ENCODE data around the gene HORMAD2.
A peak's percentile ranks its signal among the peaks of the same experiment; 100 is the strongest.

The HORMAD2 gene

DNA sequence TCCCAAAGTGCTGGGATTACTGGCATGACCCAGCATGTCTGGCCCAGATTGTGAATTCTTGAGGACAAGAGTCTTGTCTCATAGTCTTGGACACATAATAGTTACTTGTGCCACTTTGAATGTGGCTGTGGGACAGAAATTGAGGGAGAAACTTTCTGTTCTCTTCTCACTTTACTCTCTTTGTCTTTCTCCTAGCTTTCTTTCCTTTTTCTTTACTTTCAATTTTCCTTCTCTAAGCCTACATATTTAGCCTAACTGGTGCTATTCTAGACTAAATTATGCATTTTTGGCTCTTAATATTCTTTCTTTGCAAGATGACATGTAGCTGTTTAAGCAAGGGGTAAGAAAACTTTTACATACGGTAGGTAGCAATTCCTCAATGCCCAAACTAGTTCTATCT lies 33.2 kb downstream of the HORMAD2 start:
- FAIRE-seq: no peak

DNA sequence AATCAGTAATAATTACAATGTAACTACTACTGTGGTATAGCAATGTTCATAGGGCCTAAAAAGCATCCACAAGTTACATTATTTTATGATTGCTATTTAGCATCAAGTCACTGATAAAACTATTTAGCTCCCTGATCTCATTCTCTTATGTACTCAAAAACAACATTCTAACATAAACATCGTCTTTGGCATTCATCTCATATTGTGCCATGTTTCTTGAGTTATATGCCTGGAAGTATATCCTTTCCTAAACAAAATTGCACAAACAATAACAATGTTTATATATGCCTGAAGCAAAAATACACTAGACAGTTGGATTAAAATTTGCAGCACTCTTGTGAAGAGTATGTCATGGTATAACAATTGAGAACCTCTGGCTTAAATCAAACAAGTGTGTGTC lies 34.1 kb downstream of the HORMAD2 start:
- no peak for FAIRE-seq

DNA sequence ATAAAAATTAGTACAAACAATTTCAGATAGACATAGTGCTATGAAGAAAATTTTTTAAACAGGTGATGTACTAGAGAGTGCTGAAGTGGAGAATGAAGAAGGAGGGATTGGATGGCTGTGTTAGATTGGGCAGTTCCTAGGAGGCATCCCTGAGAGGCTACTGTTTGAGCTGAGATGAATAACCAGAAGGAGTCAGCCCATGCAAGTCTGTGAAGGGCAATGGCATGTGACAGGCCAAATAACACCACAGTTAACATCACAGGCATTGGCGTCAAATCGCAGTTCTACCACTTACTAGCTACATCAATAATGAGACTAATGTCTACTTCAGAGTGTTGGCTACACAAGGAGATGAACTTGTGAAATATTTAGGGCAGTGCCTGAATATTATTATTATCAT lies 35.4 kb downstream of the HORMAD2 start:
- no peak for FAIRE-seq

- no peak for FAIRE-seq
Observed at GRCh38 chr22:30116362-30117117, 36.3 kb downstream of the HORMAD2 start.

DNA sequence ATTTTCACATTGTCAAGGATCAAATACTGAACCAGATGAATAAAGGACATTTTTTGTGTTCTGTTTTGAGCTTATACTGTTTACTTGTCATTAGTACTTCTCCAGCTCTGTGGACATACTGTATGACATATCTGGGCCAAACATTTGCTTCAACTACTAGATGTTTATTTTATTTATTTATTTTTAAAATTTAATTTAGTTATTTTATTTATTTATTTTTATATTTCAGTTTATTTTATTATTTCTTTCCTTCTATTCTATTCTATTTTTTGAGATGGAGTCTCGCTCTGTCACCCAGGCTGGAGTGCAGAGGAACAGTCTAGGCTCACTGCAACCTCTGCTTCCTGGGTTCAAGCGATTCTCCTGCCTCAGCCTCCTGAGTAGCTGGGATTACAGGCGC lies 37.0 kb downstream of the HORMAD2 start:
- FAIRE-seq: no peak

- FAIRE-seq: no peak
Observed at GRCh38 chr22:30118291-30118690, 38.0 kb downstream of the HORMAD2 start.

- no peak for FAIRE-seq
Observed at GRCh38 chr22:30121960-30122359, 41.7 kb downstream of the HORMAD2 start.

- FAIRE-seq: no peak
Observed at GRCh38 chr22:30123463-30123862, 43.2 kb downstream of the HORMAD2 start.

DNA sequence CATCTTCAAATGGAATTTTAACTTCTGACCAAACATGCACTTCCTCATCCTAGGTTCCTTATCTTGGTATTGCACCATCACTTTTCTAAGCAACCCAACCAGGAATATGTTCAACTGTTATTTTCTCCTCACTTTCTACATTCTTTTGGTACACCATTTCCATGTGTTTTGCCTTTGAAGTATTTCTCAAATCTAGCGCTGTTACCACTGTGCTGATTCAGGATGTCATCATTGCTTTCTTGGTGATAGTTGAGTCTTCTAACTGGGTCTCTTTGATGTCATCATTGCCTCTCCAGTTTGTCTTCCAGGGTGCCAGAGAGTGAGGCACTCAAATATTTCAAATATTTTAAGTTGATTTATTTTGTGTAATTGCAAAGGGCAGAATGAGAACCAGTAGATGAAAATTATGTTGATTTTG lies 47.5 kb downstream of the HORMAD2 start:
- no peak for FAIRE-seq

DNA sequence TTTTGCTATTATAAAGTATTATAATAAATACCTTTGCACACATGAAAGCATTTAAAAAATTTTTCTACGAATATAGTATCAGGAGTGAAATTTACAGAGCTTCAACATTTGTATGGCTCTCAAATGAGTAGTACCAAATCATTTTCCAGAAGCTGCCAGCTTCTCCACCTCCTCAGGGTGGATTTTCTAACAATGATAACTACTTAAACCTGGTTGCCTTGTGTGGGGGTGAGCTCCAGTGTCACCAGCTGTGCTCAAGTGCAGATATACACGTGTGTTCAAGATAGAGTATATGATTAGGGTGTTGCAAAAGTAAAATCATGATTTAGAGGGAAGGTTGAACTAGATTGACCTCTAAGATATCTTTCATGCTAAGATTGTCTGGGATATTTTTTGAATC lies 48.2 kb downstream of the HORMAD2 start:
- FAIRE-seq: no peak

GRCh38 chr22:30129636-30130035 lies 49.4 kb downstream of the HORMAD2 start:
- no peak for FAIRE-seq

DNA sequence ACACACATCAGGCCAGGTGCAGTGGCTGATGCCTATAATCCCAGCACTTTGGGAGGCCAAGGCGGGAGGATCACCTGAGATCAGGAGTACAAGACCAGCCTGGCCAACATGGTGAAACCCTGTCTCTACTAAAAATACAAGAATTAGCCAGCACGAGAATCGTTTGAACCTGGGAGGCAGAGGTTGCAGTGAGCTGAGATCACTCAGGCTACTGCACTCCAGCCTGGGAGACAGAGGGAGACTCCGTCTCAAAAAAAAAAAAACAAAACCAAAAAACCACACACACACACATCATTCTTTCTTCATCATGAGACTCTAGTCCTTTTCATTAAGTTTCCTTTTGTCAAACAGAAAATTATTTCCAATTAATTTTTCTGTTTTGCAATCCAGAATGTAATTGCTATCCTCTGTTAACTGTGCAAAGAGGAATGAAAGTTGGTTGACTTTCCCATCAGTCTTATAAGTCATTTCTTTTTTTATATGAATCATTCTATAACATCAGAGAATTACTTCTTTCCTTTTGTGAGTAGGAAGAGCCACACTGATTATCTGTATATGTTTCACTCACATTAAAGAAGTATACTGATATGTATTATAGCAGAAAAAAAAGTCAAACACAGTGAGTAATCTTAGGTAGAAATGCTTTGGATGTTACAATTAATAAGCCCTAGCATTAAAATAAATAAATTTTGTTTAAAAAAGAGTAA lies 52.2 kb downstream of the HORMAD2 start:
- FAIRE-seq: no peak

DNA sequence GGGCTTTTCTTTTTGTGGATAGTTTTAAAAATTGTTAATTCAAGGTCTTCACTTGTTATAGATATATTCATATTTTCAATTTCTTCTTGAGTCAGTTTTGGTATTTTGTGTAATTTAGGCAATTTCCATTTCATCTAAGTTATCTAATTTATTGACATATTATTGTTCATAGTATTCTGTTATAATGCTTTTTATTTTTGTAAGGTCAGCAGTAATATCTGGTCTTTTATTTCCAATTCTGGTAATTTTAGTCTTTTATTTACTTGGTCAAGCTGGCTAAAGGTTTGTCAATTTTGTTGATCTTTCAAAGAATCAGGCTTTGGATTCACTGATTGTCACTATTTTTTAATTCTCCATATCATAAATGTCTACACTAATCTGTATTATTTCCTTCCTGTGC lies 60.1 kb downstream of the HORMAD2 start:
- peak; percentile 23 for FAIRE-seq

DNA sequence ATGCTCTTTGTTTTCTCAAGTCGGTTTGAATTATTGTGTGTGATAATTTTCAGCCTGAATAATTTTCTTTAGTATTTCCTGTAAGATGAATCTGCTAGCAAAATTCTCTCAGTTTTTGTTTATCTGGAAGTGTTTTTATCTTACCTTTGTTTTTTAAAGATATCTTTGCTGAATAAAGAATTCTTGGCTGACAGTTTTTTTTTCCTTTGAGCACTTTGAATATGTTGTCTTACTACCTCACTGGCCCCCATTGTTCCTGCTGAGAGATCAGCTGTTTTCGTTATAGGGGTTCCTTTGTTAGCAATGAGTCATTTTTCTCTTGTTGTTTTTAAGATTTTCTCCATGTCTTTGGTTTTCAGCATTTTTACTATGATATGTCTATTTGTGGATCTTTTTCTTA lies 63.0 kb downstream of the HORMAD2 start:
- peak; percentile 46 for FAIRE-seq

DNA sequence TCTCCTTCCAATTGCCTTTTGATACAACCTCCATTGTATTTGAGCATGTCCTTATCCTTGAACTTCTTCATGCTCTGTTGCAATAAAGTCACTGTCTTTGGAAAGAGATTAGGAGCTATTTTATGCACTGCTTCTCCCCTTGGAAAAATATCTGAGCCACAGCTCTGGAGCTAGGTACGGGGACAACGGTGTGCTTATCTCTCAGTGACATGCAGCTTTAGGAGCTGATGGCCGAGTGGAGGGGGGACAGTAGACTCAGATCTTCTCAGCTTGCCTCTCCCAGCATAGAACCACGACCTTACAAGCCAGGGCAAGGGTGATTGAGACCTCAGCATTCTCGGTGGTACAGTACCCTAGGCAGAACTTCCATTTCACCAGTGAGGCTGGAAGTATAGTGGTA lies 64.1 kb downstream of the HORMAD2 start:
- FAIRE-seq: no peak

GRCh38 chr22:30150212-30150611 lies 69.9 kb downstream of the HORMAD2 start:
- FAIRE-seq: no peak

GRCh38 chr22:30158277-30158676 lies 78.0 kb downstream of the HORMAD2 start:
- FAIRE-seq: no peak

GRCh38 chr22:30158744-30159500 lies 78.7 kb downstream of the HORMAD2 start:
- FAIRE-seq: no peak

DNA sequence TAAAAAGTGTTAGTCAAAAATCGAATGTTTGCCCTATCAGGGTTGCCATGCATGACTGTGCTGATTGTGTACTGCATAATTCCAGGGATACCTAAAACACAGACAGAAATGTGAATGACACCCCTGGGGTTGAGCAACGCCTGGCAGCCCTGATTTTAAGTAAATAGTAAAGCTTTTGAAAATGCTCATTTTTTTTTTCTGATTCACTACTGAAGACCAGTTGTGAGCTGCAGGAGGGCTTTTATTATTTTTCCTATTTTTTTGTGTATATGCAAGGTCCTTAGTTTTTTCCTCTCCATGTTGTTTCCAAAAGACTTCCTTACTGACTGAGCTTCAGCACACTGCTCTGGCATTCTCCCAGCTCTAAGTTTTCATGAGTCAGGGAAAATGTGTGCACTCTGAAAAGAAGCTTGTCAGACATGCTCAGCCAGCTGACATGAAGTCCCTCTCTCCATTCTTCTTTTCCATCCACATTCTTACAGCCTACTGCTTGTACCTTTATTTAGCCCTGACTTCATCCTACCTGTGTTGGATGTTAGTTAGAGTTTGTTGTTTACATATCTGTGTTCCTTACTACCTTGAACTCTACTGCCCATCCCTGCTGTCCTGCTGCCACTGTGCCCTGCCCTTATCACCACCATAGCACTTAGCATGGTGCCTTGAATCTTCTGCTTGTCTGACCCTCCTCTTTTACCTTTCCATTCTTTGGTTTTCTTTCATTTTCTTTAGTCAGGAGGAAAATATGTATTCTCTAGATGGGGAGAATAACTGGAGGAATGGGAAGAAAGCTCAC lies 79.5 kb downstream of the HORMAD2 start:
- no peak for FAIRE-seq

GRCh38 chr22:30161051-30161469 lies 80.8 kb downstream of the HORMAD2 start:
- FAIRE-seq: no peak

- FAIRE-seq: no peak
Observed at GRCh38 chr22:30167296-30167695, 87.0 kb downstream of the HORMAD2 start.

DNA sequence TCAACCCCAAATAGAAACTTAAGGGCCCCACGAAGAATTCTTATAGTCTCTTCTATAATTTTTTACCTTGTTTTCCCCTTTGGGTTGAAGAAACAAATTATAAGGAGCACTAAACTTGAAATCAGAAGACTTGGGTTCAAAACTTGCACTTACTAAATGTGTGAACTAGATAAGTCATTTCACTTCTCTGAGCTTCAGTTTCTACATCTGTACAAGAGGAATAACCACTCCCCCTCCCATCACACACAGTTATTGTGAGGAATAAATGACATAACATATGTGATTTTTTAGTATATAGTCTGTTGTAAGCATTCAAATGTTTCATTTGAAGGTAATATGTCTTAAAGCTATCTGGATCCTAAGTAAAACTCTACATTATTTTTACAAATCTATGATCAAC lies 87.5 kb downstream of the HORMAD2 start:
- FAIRE-seq: no peak

GRCh38 chr22:30169002-30169401 lies 88.7 kb downstream of the HORMAD2 start:
- no peak for FAIRE-seq
